Measurements from ENCODE around the gene KIAA1191. TPM values are rescaled to one million over a fixed set of nuclear protein-coding genes. Genes with fewer than 3 reads are reported as not detected.

Gene KIAA1191
- total RNA-seq, 1 experiment from 2014 or later = 128 TPM

GRCh38 chr5:176406436-176407052 lies 45.0 kb upstream of the KIAA1191 start:
- Mint-ChIP-seq H3K27me3 (ENCODE audit: low read depth) (no peaks in the 10 kb centered on the region), H3K9me3 (no peaks in the 10 kb centered on the region), H3K36me3 (ENCODE audit: insufficient read depth in 1 of 3, low read depth in 3 of 3) (peaks cover 0 to 13% (median 5%) of the 10 kb centered on the region in 3 experiments; a peak in 3 of 7 replicates), H3K4me1 (peaks cover 7 to 9% of the 10 kb centered on the region in 2 experiments; a peak in 2 of 4 replicates), H3K4me3 (no peak overlapping the region), H3K27ac (peak overlapping the region in 1 of 3 experiments; percentile 84; a peak in 1 of 7 replicates)
- no peak overlapping the region for H3K23ac ChIP-seq (ENCODE audit: insufficient read length, low read depth, low read length)
- H3K4me1 ChIP-seq (ENCODE audit: insufficient read depth, low read length) = no peaks in the 10 kb centered on the region
- no peaks in the 10 kb centered on the region for H3K27me3 ChIP-seq (ENCODE audit: insufficient read depth, low read length)
- H3K27ac ChIP-seq (ENCODE audit: insufficient read length, low read depth, low read length) = no peak overlapping the region
- no peaks in the 10 kb centered on the region for H3K9me3 ChIP-seq (ENCODE audit: control insufficient read depth, low read depth, low read length)
- H3K4ac ChIP-seq (ENCODE audit: low read depth, low read length) = no peak overlapping the region
- H3T11ph ChIP-seq (ENCODE audit: low read length) = no peak overlapping the region
- H2BK20ac ChIP-seq (ENCODE audit: low read depth, low read length, poor library complexity, severe bottlenecking) = no peak overlapping the region
- H2AK5ac ChIP-seq (ENCODE audit: insufficient read length, low read length) = no peak overlapping the region
- no peaks in the 10 kb centered on the region for H3K79me1 ChIP-seq (ENCODE audit: insufficient read depth, low read depth, low read length, poor library complexity, severe bottlenecking)
- no peak overlapping the region for H2BK12ac ChIP-seq (ENCODE audit: insufficient read length, low read depth, low read length)
- no peak overlapping the region for H2AFZ ChIP-seq (ENCODE audit: low read length)
- no peak overlapping the region for H2BK120ac ChIP-seq (ENCODE audit: low read depth, low read length, poor library complexity, severe bottlenecking)
- H4K91ac ChIP-seq (ENCODE audit: insufficient read length, low read depth, low read length) = no peak overlapping the region
- no peak overlapping the region for H2BK5ac ChIP-seq (ENCODE audit: insufficient read length, low read length)
- H3K14ac ChIP-seq (ENCODE audit: insufficient read depth, low read length) = no peak overlapping the region
- no peak for TF ChIP-seq CTCF (conservative IDR thresholded peaks at IDR 0.05)
- H4K5ac ChIP-seq (ENCODE audit: insufficient read length, low read depth, low read length) = no peak overlapping the region
- H3K18ac ChIP-seq (ENCODE audit: insufficient read length, low read depth, low read length) = no peak overlapping the region
- no peak overlapping the region for H3K56ac ChIP-seq (ENCODE audit: insufficient read length, low read depth, low read length)
- H3K9ac ChIP-seq (ENCODE audit: extremely low read depth, insufficient read length, low read length) = no peak overlapping the region
- H4K20me1 ChIP-seq (ENCODE audit: control insufficient read depth, insufficient read depth, insufficient read length) = no peaks in the 10 kb centered on the region
- no CpG with 5 or more reads among the region's 9 CpGs for WGBS (ENCODE audit: extremely low coverage, insufficient read length, low lambda C conversion rate)
- no peak overlapping the region for H2BK15ac ChIP-seq (ENCODE audit: low read depth, low read length)
- no peaks in the 10 kb centered on the region for H3K79me2 ChIP-seq (ENCODE audit: insufficient read depth, low read length)
- H3K4me2 ChIP-seq (ENCODE audit: insufficient read depth, insufficient read length, low read length) = no peak overlapping the region
- no peak for DNase-seq
- no peaks in the 10 kb centered on the region for H3K23me2 ChIP-seq (ENCODE audit: insufficient read length, low read depth, low read length, poor library complexity, severe bottlenecking)
- H4K8ac ChIP-seq (replicated peaks; ENCODE audit: insufficient read length, low read depth, low read length) = no peak overlapping the region

Measured in H9 (cell line).